ENCODE data around the gene DLG1.

Gene DLG1

DNA sequence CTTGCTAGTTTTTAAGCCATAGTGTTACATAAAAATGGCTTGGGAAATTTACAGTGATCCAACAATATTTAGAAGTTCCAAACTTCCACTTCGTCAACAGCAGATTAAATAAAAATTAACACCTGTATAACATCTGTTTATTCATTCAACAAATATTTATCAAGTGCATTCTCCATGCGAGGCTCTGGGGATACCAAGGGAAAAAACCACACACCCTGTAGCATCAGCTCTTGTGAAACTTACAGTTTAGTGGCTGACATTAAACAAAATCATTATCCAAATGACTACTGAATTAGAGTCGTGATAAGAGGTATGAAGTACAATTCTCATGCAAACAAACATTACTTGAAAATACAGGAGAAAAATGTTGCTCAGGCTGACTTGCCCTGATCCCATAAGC is 122.9 kb downstream of the DLG1 start:
- in situ Hi-C loops (cut with MboI; ENCODE audit: low sequenced_read_pairs, unreplicated experiment), result loop anchor here (25.0 kb wide), 2 partner anchors 163 to 338 kb away; no protein-coding TSS in a partner anchor
- TF ChIP-seq CTCF (IDR thresholded peaks at IDR 0.05; ENCODE audit: borderline replicate concordance, control extremely low read depth, extremely low read depth, insufficient read depth, missing control alignments), result no peak
- no peak for DNase-seq (ENCODE audit: low spot score)

GRCh38 chr3:197174927-197175326 is 123.5 kb downstream of the DLG1 start:
- in situ Hi-C loops (cut with MboI; ENCODE audit: low sequenced_read_pairs, unreplicated experiment), result loop anchor here (25.0 kb wide), 2 partner anchors 163 to 338 kb away; no protein-coding TSS in a partner anchor
- no peak for DNase-seq (ENCODE audit: low spot score)
- no peak for TF ChIP-seq CTCF (IDR thresholded peaks at IDR 0.05; ENCODE audit: borderline replicate concordance, control extremely low read depth, extremely low read depth, insufficient read depth, missing control alignments)

GRCh38 chr3:197173620-197174019 is 124.8 kb downstream of the DLG1 start:
- no peak for DNase-seq (ENCODE audit: low spot score)
- in situ Hi-C loops (cut with MboI; ENCODE audit: low sequenced_read_pairs, unreplicated experiment), result no loop called here
- TF ChIP-seq CTCF (IDR thresholded peaks at IDR 0.05; ENCODE audit: borderline replicate concordance, control extremely low read depth, extremely low read depth, insufficient read depth, missing control alignments), result no peak

GRCh38 chr3:197171481-197172067 is 126.8 kb downstream of the DLG1 start:
- in situ Hi-C loops (cut with MboI; ENCODE audit: low sequenced_read_pairs, unreplicated experiment), result no loop called here
- TF ChIP-seq CTCF (IDR thresholded peaks at IDR 0.05; ENCODE audit: borderline replicate concordance, control extremely low read depth, extremely low read depth, insufficient read depth, missing control alignments), result no peak
- no peak for DNase-seq (ENCODE audit: low spot score)

GRCh38 chr3:197169028-197169427 is 129.4 kb downstream of the DLG1 start:
- in situ Hi-C loops (cut with MboI; ENCODE audit: low sequenced_read_pairs, unreplicated experiment), result no loop called here
- no peak for DNase-seq (ENCODE audit: low spot score)
- TF ChIP-seq CTCF (IDR thresholded peaks at IDR 0.05; ENCODE audit: borderline replicate concordance, control extremely low read depth, extremely low read depth, insufficient read depth, missing control alignments), result no peak

DNA sequence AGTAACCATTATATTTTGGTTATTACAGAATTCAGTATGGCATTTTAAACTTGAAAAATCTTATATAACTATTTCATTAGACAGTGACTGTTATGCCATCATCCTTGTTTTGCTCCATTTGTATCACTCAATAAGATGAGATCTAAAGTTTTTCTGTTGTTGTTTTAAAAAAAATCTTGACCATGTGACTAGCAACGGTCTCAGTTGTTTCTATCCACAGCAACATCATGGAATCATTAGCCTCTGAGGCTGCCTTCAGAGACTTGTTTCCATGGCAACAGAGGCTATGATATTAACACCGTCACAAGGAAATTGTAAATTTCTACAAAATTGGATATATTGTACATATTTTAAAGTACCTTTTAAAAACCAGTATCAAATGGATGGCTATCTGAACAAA is 129.8 kb downstream of the DLG1 start:
- no peak for DNase-seq (ENCODE audit: low spot score)
- in situ Hi-C loops (cut with MboI; ENCODE audit: low sequenced_read_pairs, unreplicated experiment), result no loop called here
- no peak for TF ChIP-seq CTCF (IDR thresholded peaks at IDR 0.05; ENCODE audit: borderline replicate concordance, control extremely low read depth, extremely low read depth, insufficient read depth, missing control alignments)

All from GM13976 (cell line).